Spleen (tissue), 11 donors: Measurements from ENCODE around the gene LYPD4. TPM values are rescaled to one million over a fixed set of nuclear protein-coding genes. Genes with fewer than 3 reads are reported as not detected.

Source experiments
- DNase-seq: peaks from one replicate; pipeline ENCODE4 v3.0.0-alpha.2; 2020
- H3K27ac ChIP-seq, 8 donors: fragments of 200-600 bp; sonication (generic) in 7 of 8; 1 replicate in 4 of 8; 2 replicates in 4 of 8; pipeline versions ENCODE4 v1.5.0 to v1.8.0; 2016 to 2021; ENCODE audit warnings: inconsistent platforms in 4 of 8, mild to moderate bottlenecking in 4 of 8, moderate library complexity in 1 of 8
- H3K27me3 ChIP-seq, 7 donors: fragments of 200-600 bp; sonication (generic) in 6 of 7; replicated peaks in 1 of 7; 1 replicate in 4 of 7; 2 replicates in 3 of 7; pipeline versions ENCODE4 v1.5.0 to v1.8.0; 2016 to 2021; ENCODE audit warnings: inconsistent platforms in 3 of 7, mild to moderate bottlenecking in 1 of 7
- H3K36me3 ChIP-seq, 6 donors: fragments of 200-600 bp; sonication (generic) in 5 of 6; 1 replicate in 4 of 6; 2 replicates in 2 of 6; pipeline versions ENCODE4 v1.5.0 to v1.8.0; 2016 to 2021; ENCODE audit warnings: inconsistent platforms in 2 of 6
- H3K4me1 ChIP-seq, 6 donors: fragments of 200-600 bp; sonication (generic) in 5 of 6; 1 replicate in 3 of 6; 2 replicates in 3 of 6; pipeline versions ENCODE4 v1.5.0 to v1.8.0; 2016 to 2021; ENCODE audit warnings: inconsistent platforms in 3 of 6
- H3K4me3 ChIP-seq, 8 donors: fragments of 200-600 bp; sonication (generic) in 7 of 8; 1 replicate in 4 of 8; 2 replicates in 4 of 8; pipeline versions ENCODE4 v1.5.0 to v1.8.0; 2016 to 2021; ENCODE audit warnings: inconsistent platforms in 4 of 8, mild to moderate bottlenecking in 4 of 8, moderate library complexity in 2 of 8
- H3K9me3 ChIP-seq, 8 donors: fragments of 200-600 bp; sonication (generic) in 7 of 8; 1 replicate in 4 of 8; 2 replicates in 4 of 8; pipeline versions ENCODE4 v1.5.0 to v1.8.0; 2016 to 2021; ENCODE audit warnings: inconsistent platforms in 4 of 8
- CTCF ChIP-seq, 11 experiments: fragments of 200-600 bp in 7 of 11; fragments of 450-650 bp in 4 of 11; sonication (generic) in 4 of 11; IDR thresholded peaks in 8 of 11; conservative IDR thresholded peaks in 3 of 11; 1 replicate in 7 of 11; 2 replicates in 4 of 11; pipeline versions ENCODE4 v1.4.0 to v1.8.0; 2016 to 2021; ENCODE audit warnings: antibody characterized with exemption in 11 of 11, inconsistent platforms in 4 of 11, mild to moderate bottlenecking in 1 of 11
- POLR2A ChIP-seq, 3 donors: fragments of 450-650 bp; IDR thresholded peaks; one replicate each; pipeline ENCODE4 v1.5.1; 2017; ENCODE audit warnings: antibody characterized with exemption in 3 of 3, mild to moderate bottlenecking in 1 of 3
- POLR2AphosphoS5 ChIP-seq, 3 donors: sonication (generic); formaldehyde crosslinking; IDR thresholded peaks; one replicate each; pipeline ENCODE4 v1.5.1; 2017; ENCODE audit warnings: antibody characterized with exemption in 3 of 3
- WGBS, 5 donors: extraction: QIAGEN DNeasy Blood & Tissue Kit in 3 of 5; methylation state at CpG; one replicate each; pipeline versions ENCODE4 v1.1.5 to v1.1.7; 2013 to 2018; 5-methylcytosine and 5-hydroxymethylcytosine counted together
- intact Hi-C: fragments of 100-400 bp; cut with DNase I; formaldehyde crosslinking; loops from one replicate; pipeline ENCODE4 v1.15.0; 2023; ENCODE audit warnings: low total_unique reads
- polyA plus RNA-seq, 3 donors: library from polyadenylated mRNA; stranded (reverse); fragments of 200-250 nt; gene quantifications; one replicate each; pipeline ENCODE4 v1.2.1, GENCODE V29; 2013
- total RNA-seq, 7 donors: library from RNA; depleted of rRNA in 3 of 7; stranded (reverse); fragments of >200 nt in 3 of 7; fragmentation: NEBNext Ultra II Directional in 4 of 7; extraction: Animal tissue kit (Norgen Biotek cat#: 25700) in 4 of 7; gene quantifications; one replicate each; pipeline versions ENCODE4 v1.1.0 to v1.2.1, GENCODE V29; 2016 to 2021
- donor health status: healthy with polysubstance abuse.
- donor health status: DM: no; HTN: no; CAD: no; lungs with moderate emphysema.
- donor health status: DM: no; HTN: no; CAD: no.
- donor health status: Bipolar disorder and iron deficiency.
- donor health status: healthy.
- donor health status: DM: no; HTN: no; CAD: no.
- donor health status: DM: yes; HTN: yes; CAD: no.

Gene LYPD4
- total and polyA plus RNA-seq, 10 donors: 0.04 TPM; not detected in 9

- TF ChIP-seq CTCF (IDR thresholded peaks at IDR 0.05 in 8 of 11, conservative IDR thresholded peaks at IDR 0.05 in 3 of 11) (no peak), POLR2AphosphoS5 (IDR thresholded peaks at IDR 0.05) (no peak), POLR2A (IDR thresholded peaks at IDR 0.05) (no peak)
- intact Hi-C loops: no loop called here
- DNase-seq: peak; percentile 5
- Histone ChIP-seq H3K4me3 (peak overlapping the region; percentile 58 to 99 (median 96)), H3K36me3 (peaks cover 6 to 55% (median 46%) of the 10 kb centered on the region in 6 donors), H3K27me3 (no peaks in the 10 kb centered on the region), H3K9me3 (no peaks in the 10 kb centered on the region), H3K4me1 (peaks cover 34 to 70% (median 65%) of the 10 kb centered on the region in 6 donors), H3K27ac (peak overlapping the region in 7 of 8 donors; percentile 92 to 99 (median 96))
- 24 to 49% (median 27%) methylated on average over 6 to 9 of the region's 9 CpGs for WGBS, 5 donors
Observed at GRCh38 chr19:41861116-41861768, 16.8 kb upstream of the LYPD4 start.

- Histone ChIP-seq H3K4me1 (peaks cover 31 to 63% (median 59%) of the 10 kb centered on the region in 6 donors), H3K9me3 (no peaks in the 10 kb centered on the region), H3K4me3 (peak overlapping the region; percentile 58 to 99 (median 96)), H3K27me3 (no peaks in the 10 kb centered on the region), H3K27ac (peak overlapping the region; percentile 92 to 99 (median 96)), H3K36me3 (peaks cover 6 to 48% (median 44%) of the 10 kb centered on the region in 6 donors)
- DNase-seq: no peak
- TF ChIP-seq POLR2A (IDR thresholded peaks at IDR 0.05) (no peak), POLR2AphosphoS5 (IDR thresholded peaks at IDR 0.05) (no peak), CTCF (IDR thresholded peaks at IDR 0.05 in 8 of 11, conservative IDR thresholded peaks at IDR 0.05 in 3 of 11) (no peak)
- intact Hi-C loops: no loop called here
- 0 to 1% (median 1%) methylated on average over 18 to 45 of the region's 45 CpGs for whole genome bisulfite sequencing, 5 donors
Observed at GRCh38 chr19:41860419-41861115, 16.1 kb upstream of the LYPD4 start.

- intact Hi-C loops: no loop called here
- Histone ChIP-seq H3K4me3 (peak within 1 kb of the TSS; percentile 58 to 99 (median 96)), H3K4me1 (peaks cover 31 to 56% (median 52%) of the 10 kb centered on the region in 6 donors), H3K36me3 (peaks cover 6 to 41% (median 37%) of the 10 kb centered on the region in 6 donors), H3K27me3 (no peaks in the 10 kb centered on the region), H3K9me3 (no peaks in the 10 kb centered on the region), H3K27ac (peak within 1 kb of the TSS; percentile 92 to 99 (median 96))
- peak; percentile 53 to 95 (median 84) for TF ChIP-seq CTCF (IDR thresholded peaks at IDR 0.05 in 8 of 11, conservative IDR thresholded peaks at IDR 0.05 in 3 of 11)
- peak; percentile 48 to 75 (median 51) for TF ChIP-seq POLR2A (IDR thresholded peaks at IDR 0.05)
- TF ChIP-seq POLR2AphosphoS5 (IDR thresholded peaks at IDR 0.05): peak; percentile 94 to 96 (median 96)
- DNase-seq: peak; percentile 99
- 0 to 1% (median 0%) methylated on average over 46 to 76 of the region's 76 CpGs for WGBS, 5 donors
Observed at GRCh38 chr19:41859618-41860418, 15.3 kb upstream of the LYPD4 start, which contains the start of gene RPS19. Gene RPS19 (plus strand): TSS chr19:41860255. CDS start chr19:41860775, 520 bp downstream.
